ENCODE results near the gene EVI2A. TPM values are rescaled to one million over a fixed set of nuclear protein-coding genes. Genes with fewer than 3 reads are reported as not detected.
"Not testable (repeated sequence)": the region's sequence is repeated elsewhere in the genome, so short reads cannot be mapped to it uniquely, and the experiment has no call there.

The EVI2A gene
- total RNA-seq, 1 donor from 2014 or later = 5.0 TPM

GRCh38 chr17:31312223-31312622 lies 9.2 kb downstream of the EVI2A start:
- DNase-seq = not testable (repeated sequence)

GRCh38 chr17:31311526-31311925 lies 9.9 kb downstream of the EVI2A start:
- no peak for DNase-seq

- no peak for DNase-seq
Measured at GRCh38 chr17:31310886-31311285, 10.5 kb downstream of the EVI2A start.

- no peak for DNase-seq
Measured at GRCh38 chr17:31310260-31310659, 11.2 kb downstream of the EVI2A start.

GRCh38 chr17:31309556-31309955 lies 11.9 kb downstream of the EVI2A start:
- DNase-seq = no peak

GRCh38 chr17:31308372-31309334 lies 12.8 kb downstream of the EVI2A start:
- DNase-seq = no peak

GRCh38 chr17:31307640-31308039 lies 13.8 kb downstream of the EVI2A start:
- no peak for DNase-seq

- no peak for DNase-seq
Measured at GRCh38 chr17:31299624-31300023, 21.8 kb downstream of the EVI2A start.

GRCh38 chr17:31297090-31297489 lies 24.3 kb downstream of the EVI2A start, which contains the start of gene OMG:
Gene OMG (minus strand): TSS chr17:31297239. CDS start chr17:31296331, 908 bp downstream.
- peak; percentile 75 for DNase-seq

GRCh38 chr17:31296142-31296541 lies 25.3 kb downstream of the EVI2A start:
- no peak for DNase-seq

GRCh38 chr17:31295489-31295871 lies 25.9 kb downstream of the EVI2A start:
- no peak for DNase-seq

GRCh38 chr17:31294820-31295488 lies 26.5 kb downstream of the EVI2A start:
- no peak for DNase-seq

- no peak for DNase-seq
Measured at GRCh38 chr17:31294231-31294630, 27.2 kb downstream of the EVI2A start.

- DNase-seq = no peak
Measured at GRCh38 chr17:31293581-31293980, 27.8 kb downstream of the EVI2A start.

GRCh38 chr17:31291820-31292219 lies 29.6 kb downstream of the EVI2A start:
- DNase-seq = no peak

- no peak for DNase-seq
Measured at GRCh38 chr17:31289790-31290189, 31.6 kb downstream of the EVI2A start.

- not testable (repeated sequence) for DNase-seq
Measured at GRCh38 chr17:31287932-31288331, 33.5 kb downstream of the EVI2A start.

- DNase-seq = no peak
Measured at GRCh38 chr17:31286587-31286986, 34.8 kb downstream of the EVI2A start.

GRCh38 chr17:31283841-31284240 lies 37.6 kb downstream of the EVI2A start:
- DNase-seq = no peak

- no peak for DNase-seq
Measured at GRCh38 chr17:31281061-31281460, 40.4 kb downstream of the EVI2A start.

GRCh38 chr17:31279401-31279800 lies 42.0 kb downstream of the EVI2A start:
- no peak for DNase-seq

- DNase-seq = no peak
Measured at GRCh38 chr17:31275116-31275515, 46.3 kb downstream of the EVI2A start.

- no peak for DNase-seq
Measured at GRCh38 chr17:31274252-31274651, 47.2 kb downstream of the EVI2A start.

Data from occipital lobe (tissue), 2 donors.